Measurements from ENCODE around the gene KHDC4. TPM values are rescaled to one million over a fixed set of nuclear protein-coding genes. Genes with fewer than 3 reads are reported as not detected.

Gene KHDC4
- polyA plus RNA-seq, 1 donor from 2014 or later = 97.1 TPM

- H3K4me3 ChIP-seq (ENCODE audit: low read length) = no peak overlapping the region
- no peak overlapping the region for H3K9ac ChIP-seq (ENCODE audit: low read length)
- no peaks in the 10 kb centered on the region for H4K20me1 ChIP-seq (ENCODE audit: insufficient read depth)
- H3K4me2 ChIP-seq (ENCODE audit: low read length) = no peak overlapping the region
- peaks cover 16% of the 10 kb centered on the region for H3K79me2 ChIP-seq (replicated peaks; ENCODE audit: insufficient read depth, low read length)
- H3K27me3 ChIP-seq (ENCODE audit: insufficient read depth, low read depth, low read length) = no peaks in the 10 kb centered on the region
- H3K36me3 ChIP-seq (ENCODE audit: insufficient read depth, low read length) = peaks cover 5% of the 10 kb centered on the region
- no peaks in the 10 kb centered on the region for H3K9me3 ChIP-seq (ENCODE audit: low read length)
- no peak overlapping the region for H2AFZ ChIP-seq (ENCODE audit: low read depth, low read length)
- H3K9me2 ChIP-seq (ENCODE audit: insufficient read depth, low read length) = no peaks in the 10 kb centered on the region
- no peaks in the 10 kb centered on the region for H3F3A ChIP-seq (ENCODE audit: insufficient read depth, low read length, poor library complexity, severe bottlenecking)
- no peak overlapping the region for H3K27ac ChIP-seq (ENCODE audit: low read length)
- no peak for TF ChIP-seq MXI1 (conservative IDR thresholded peaks at IDR 0.05; ENCODE audit: poor library complexity, severe bottlenecking)
These were observed 20.1 kb downstream of the KHDC4 start for GRCh38 chr1:155913969-155914757.

GRCh38 chr1:155912056-155912536 lies 22.1 kb downstream of the KHDC4 start:
- Histone ChIP-seq H3K9ac (ENCODE audit: low read length) (no peak overlapping the region), H3K4me3 (ENCODE audit: low read length) (no peak overlapping the region), H3K9me3 (ENCODE audit: low read length) (no peaks in the 10 kb centered on the region), H3K79me2 (replicated peaks; ENCODE audit: insufficient read depth, low read length) (peaks cover 22% of the 10 kb centered on the region), H3K9me2 (ENCODE audit: insufficient read depth, low read length) (no peaks in the 10 kb centered on the region), H3K27me3 (ENCODE audit: insufficient read depth, low read depth, low read length) (no peaks in the 10 kb centered on the region), H3K27ac (ENCODE audit: low read length) (no peak overlapping the region), H3F3A (ENCODE audit: insufficient read depth, low read length, poor library complexity, severe bottlenecking) (no peaks in the 10 kb centered on the region), H4K20me1 (ENCODE audit: insufficient read depth) (no peaks in the 10 kb centered on the region), H3K36me3 (ENCODE audit: insufficient read depth, low read length) (peaks cover 5% of the 10 kb centered on the region), H3K4me2 (ENCODE audit: low read length) (no peak overlapping the region), H2AFZ (ENCODE audit: low read depth, low read length) (no peak overlapping the region)
- TF ChIP-seq EZH2 (IDR thresholded peaks at IDR 0.05; ENCODE audit: borderline replicate concordance, insufficient read depth, low read length, poor library complexity, severe bottlenecking) = no peak
- TF ChIP-seq TAF1 (IDR thresholded peaks at IDR 0.05; ENCODE audit: low read depth) = no peak

GRCh38 chr1:155911156-155912055 lies 22.8 kb downstream of the KHDC4 start, which contains the start of gene RIT1:
Gene RIT1, minus strand, starts transcription at chr1:155911349. Its CDS starts 588 bp downstream, at chr1:155910761.
- Histone ChIP-seq H3K4me2 (ENCODE audit: low read length) (peak within 1 kb of the TSS; percentile 61), H3K79me2 (replicated peaks; ENCODE audit: insufficient read depth, low read length) (peaks cover 22% of the 10 kb centered on the region), H3F3A (ENCODE audit: insufficient read depth, low read length, poor library complexity, severe bottlenecking) (no peaks in the 10 kb centered on the region), H2AFZ (ENCODE audit: low read depth, low read length) (peak within 1 kb of the TSS; percentile 45), H3K9me3 (ENCODE audit: low read length) (no peaks in the 10 kb centered on the region), H3K4me3 (ENCODE audit: low read length) (peak within 1 kb of the TSS; percentile 89), H3K27me3 (ENCODE audit: insufficient read depth, low read depth, low read length) (no peaks in the 10 kb centered on the region), H3K9me2 (ENCODE audit: insufficient read depth, low read length) (no peaks in the 10 kb centered on the region), H4K20me1 (ENCODE audit: insufficient read depth) (no peaks in the 10 kb centered on the region), H3K9ac (ENCODE audit: low read length) (peak within 1 kb of the TSS; percentile 78), H3K27ac (ENCODE audit: low read length) (peak within 1 kb of the TSS; percentile 68), H3K36me3 (ENCODE audit: insufficient read depth, low read length) (peaks cover 3% of the 10 kb centered on the region)
- peak; percentile 33 for TF ChIP-seq REST (IDR thresholded peaks at IDR 0.05; ENCODE audit: borderline replicate concordance)
- no peak for TF ChIP-seq EZH2 (IDR thresholded peaks at IDR 0.05; ENCODE audit: borderline replicate concordance, insufficient read depth, low read length, poor library complexity, severe bottlenecking)
- TF ChIP-seq POLR2AphosphoS5 (IDR thresholded peaks at IDR 0.05) = peak; percentile 82

Data from neural cell (in vitro differentiated cells).